WTC11 (cell line): Measurements from ENCODE around the gene PUS10. TPM values are rescaled to one million over a fixed set of nuclear protein-coding genes. Genes with fewer than 3 reads are reported as not detected.
A peak's percentile ranks its signal among the peaks of the same experiment; 100 is the strongest.

ENCODE experiments used
- ATAC-seq: fragments of 200-7000 bp; cut with Tn5 transposase; 2 replicates; pipeline ENCODE4 v1.10.0; 2021; ENCODE audit warnings: mild to moderate bottlenecking, moderate library complexity
- CTCF ChIA-PET: fragments of 300-600 bp; sonication (Branson Sonifier 250); formaldehyde crosslinking; loops from one replicate; lab custom pipeline; 2021; ENCODE audit warnings: antibody characterized with exemption; lab: Charles Lee
- POLR2A ChIA-PET: fragments of 350-600 bp; sonication (Branson Sonifier 250); formaldehyde crosslinking; loops from one replicate; lab custom pipeline; 2021; ENCODE audit warnings: antibody characterized with exemption; lab: Charles Lee
- DNase-seq: peaks from one replicate; pipeline ENCODE4 v3.0.0; 2021; ENCODE audit warnings: low spot score
- H3K27ac Mint-ChIP-seq: 2 replicates; pipeline ENCODE4 v1.8.0; 2021; ENCODE audit warnings: mixed read lengths
- H3K27me3 Mint-ChIP-seq: 2 replicates; pipeline ENCODE4 v1.8.0; 2021; ENCODE audit warnings: low read depth, mild to moderate bottlenecking, moderate library complexity, mixed read lengths
- H3K36me3 Mint-ChIP-seq: 2 replicates; pipeline ENCODE4 v1.8.0; 2021; ENCODE audit warnings: mixed read lengths
- H3K4me1 Mint-ChIP-seq: 2 replicates; pipeline ENCODE4 v1.8.0; 2022; ENCODE audit warnings: mixed read lengths
- H3K4me3 Mint-ChIP-seq: 2 replicates; pipeline ENCODE4 v1.8.0; 2021; ENCODE audit warnings: mild to moderate bottlenecking, moderate library complexity, mixed read lengths
- H3K9me3 Mint-ChIP-seq: 2 replicates; pipeline ENCODE4 v1.8.0; 2021; ENCODE audit warnings: mixed read lengths
- CBFB ChIP-seq: sonication (generic); formaldehyde crosslinking; IDR thresholded peaks from 2 replicates; pipeline ENCODE4 v1.8.1; 2022; ENCODE audit warnings: mild to moderate bottlenecking, low read depth, missing genetic modification reagents
- E2F1 ChIP-seq: sonication (generic); formaldehyde crosslinking; IDR thresholded peaks from 2 replicates; pipeline ENCODE4 v1.8.0; 2022; ENCODE audit warnings: mild to moderate bottlenecking, missing genetic modification reagents
- ELF4 ChIP-seq: sonication (generic); formaldehyde crosslinking; IDR thresholded peaks from 2 replicates; pipeline ENCODE4 v1.8.1; 2022; ENCODE audit warnings: low read depth, mild to moderate bottlenecking, moderate library complexity, missing genetic modification reagents
- ESRRA ChIP-seq: sonication (generic); formaldehyde crosslinking; IDR thresholded peaks from 2 replicates; pipeline ENCODE4 v1.8.1; 2022; ENCODE audit warnings: mild to moderate bottlenecking, missing genetic modification reagents, borderline replicate concordance
- FOXP1 ChIP-seq: sonication (generic); formaldehyde crosslinking; IDR thresholded peaks from 2 replicates; pipeline ENCODE4 v1.8.0; 2022; ENCODE audit warnings: missing genetic modification reagents, mild to moderate bottlenecking, moderate library complexity, borderline replicate concordance
- FOXP4 ChIP-seq: sonication (generic); formaldehyde crosslinking; IDR thresholded peaks from 2 replicates; pipeline ENCODE4 v1.8.0; 2022; ENCODE audit warnings: mild to moderate bottlenecking, missing genetic modification reagents
- GABPB1 ChIP-seq: sonication (generic); formaldehyde crosslinking; IDR thresholded peaks from 2 replicates; pipeline ENCODE4 v1.8.1; 2023; ENCODE audit warnings: mild to moderate bottlenecking, missing genetic modification reagents
- KAT7 ChIP-seq: sonication (generic); formaldehyde crosslinking; IDR thresholded peaks from 2 replicates; pipeline ENCODE4 v1.8.1; 2023; ENCODE audit warnings: missing genetic modification reagents, mild to moderate bottlenecking, borderline replicate concordance
- NFYB ChIP-seq: sonication (generic); formaldehyde crosslinking; conservative IDR thresholded peaks from 2 replicates; pipeline ENCODE4 v1.8.0; 2022; ENCODE audit warnings: low read depth, missing genetic modification reagents
- SMAD4 ChIP-seq: sonication (generic); formaldehyde crosslinking; IDR thresholded peaks from 2 replicates; pipeline ENCODE4 v1.8.0; 2022; ENCODE audit warnings: mild to moderate bottlenecking, missing genetic modification reagents
- ZNF423 ChIP-seq: fragments of 250-450 bp; sonication (Bioruptor Pico); IDR thresholded peaks from 2 replicates; pipeline ENCODE4 v2.1.2; 2022; ENCODE audit warnings: mild to moderate bottlenecking, moderate library complexity
- ZNF671 ChIP-seq: fragments of 250-450 bp; sonication (Bioruptor Pico); IDR thresholded peaks from 2 replicates; pipeline ENCODE4 v1.8.0; 2021; ENCODE audit warnings: mild to moderate bottlenecking
- total RNA-seq: library from RNA; stranded (reverse); gene quantifications from 3 replicates; pipeline ENCODE4 v1.2.3, GENCODE V29; 2021
- TF ChIP-seq, protein P1 (sequence below): sonication (generic); formaldehyde crosslinking; IDR thresholded peaks from 2 replicates; pipeline ENCODE4 v1.8.1; 2022; ENCODE audit warnings: mild to moderate bottlenecking, moderate library complexity, missing genetic modification reagents
- TF ChIP-seq, protein P2 (sequence below): sonication (generic); formaldehyde crosslinking; IDR thresholded peaks from 2 replicates; pipeline ENCODE4 v1.8.1; 2022; ENCODE audit warnings: low read depth, missing genetic modification reagents, borderline replicate concordance
- TF ChIP-seq, protein P3 (sequence below): sonication (generic); formaldehyde crosslinking; conservative IDR thresholded peaks from 2 replicates; pipeline ENCODE4 v1.8.1; 2023; ENCODE audit warnings: mild to moderate bottlenecking, low read depth, missing genetic modification reagents, moderate library complexity
- TF ChIP-seq, protein P4 (sequence below): sonication (generic); formaldehyde crosslinking; IDR thresholded peaks from 2 replicates; pipeline ENCODE4 v1.8.0; 2023; ENCODE audit warnings: missing genetic modification reagents, mild to moderate bottlenecking, borderline replicate concordance
- TF ChIP-seq, protein P5 (sequence below): sonication (generic); formaldehyde crosslinking; IDR thresholded peaks from 2 replicates; pipeline ENCODE4 v1.8.1; 2022; ENCODE audit warnings: low read depth, mild to moderate bottlenecking, moderate library complexity, missing genetic modification reagents, borderline replicate concordance

Gene PUS10
- total RNA-seq, 1 experiment from 2014 or later, result 2.9 TPM

- TF ChIP-seq SMAD4 (CRISPR knock-in tag) (no peak), E2F1 (CRISPR knock-in tag) (no peak), ZNF671 (no peak)
- TF ChIP-seq, protein P1, sequence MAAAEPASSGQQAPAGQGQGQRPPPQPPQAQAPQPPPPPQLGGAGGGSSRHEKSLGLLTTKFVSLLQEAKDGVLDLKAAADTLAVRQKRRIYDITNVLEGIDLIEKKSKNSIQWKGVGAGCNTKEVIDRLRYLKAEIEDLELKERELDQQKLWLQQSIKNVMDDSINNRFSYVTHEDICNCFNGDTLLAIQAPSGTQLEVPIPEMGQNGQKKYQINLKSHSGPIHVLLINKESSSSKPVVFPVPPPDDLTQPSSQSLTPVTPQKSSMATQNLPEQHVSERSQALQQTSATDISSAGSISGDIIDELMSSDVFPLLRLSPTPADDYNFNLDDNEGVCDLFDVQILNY (CRISPR knock-in tag), result peak; percentile 17; the same call in 1 of the 2 replicates
- TF ChIP-seq, protein P2, sequence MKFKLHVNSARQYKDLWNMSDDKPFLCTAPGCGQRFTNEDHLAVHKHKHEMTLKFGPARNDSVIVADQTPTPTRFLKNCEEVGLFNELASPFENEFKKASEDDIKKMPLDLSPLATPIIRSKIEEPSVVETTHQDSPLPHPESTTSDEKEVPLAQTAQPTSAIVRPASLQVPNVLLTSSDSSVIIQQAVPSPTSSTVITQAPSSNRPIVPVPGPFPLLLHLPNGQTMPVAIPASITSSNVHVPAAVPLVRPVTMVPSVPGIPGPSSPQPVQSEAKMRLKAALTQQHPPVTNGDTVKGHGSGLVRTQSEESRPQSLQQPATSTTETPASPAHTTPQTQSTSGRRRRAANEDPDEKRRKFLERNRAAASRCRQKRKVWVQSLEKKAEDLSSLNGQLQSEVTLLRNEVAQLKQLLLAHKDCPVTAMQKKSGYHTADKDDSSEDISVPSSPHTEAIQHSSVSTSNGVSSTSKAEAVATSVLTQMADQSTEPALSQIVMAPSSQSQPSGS (CRISPR knock-in tag), result no peak
- TF ChIP-seq, protein P3, sequence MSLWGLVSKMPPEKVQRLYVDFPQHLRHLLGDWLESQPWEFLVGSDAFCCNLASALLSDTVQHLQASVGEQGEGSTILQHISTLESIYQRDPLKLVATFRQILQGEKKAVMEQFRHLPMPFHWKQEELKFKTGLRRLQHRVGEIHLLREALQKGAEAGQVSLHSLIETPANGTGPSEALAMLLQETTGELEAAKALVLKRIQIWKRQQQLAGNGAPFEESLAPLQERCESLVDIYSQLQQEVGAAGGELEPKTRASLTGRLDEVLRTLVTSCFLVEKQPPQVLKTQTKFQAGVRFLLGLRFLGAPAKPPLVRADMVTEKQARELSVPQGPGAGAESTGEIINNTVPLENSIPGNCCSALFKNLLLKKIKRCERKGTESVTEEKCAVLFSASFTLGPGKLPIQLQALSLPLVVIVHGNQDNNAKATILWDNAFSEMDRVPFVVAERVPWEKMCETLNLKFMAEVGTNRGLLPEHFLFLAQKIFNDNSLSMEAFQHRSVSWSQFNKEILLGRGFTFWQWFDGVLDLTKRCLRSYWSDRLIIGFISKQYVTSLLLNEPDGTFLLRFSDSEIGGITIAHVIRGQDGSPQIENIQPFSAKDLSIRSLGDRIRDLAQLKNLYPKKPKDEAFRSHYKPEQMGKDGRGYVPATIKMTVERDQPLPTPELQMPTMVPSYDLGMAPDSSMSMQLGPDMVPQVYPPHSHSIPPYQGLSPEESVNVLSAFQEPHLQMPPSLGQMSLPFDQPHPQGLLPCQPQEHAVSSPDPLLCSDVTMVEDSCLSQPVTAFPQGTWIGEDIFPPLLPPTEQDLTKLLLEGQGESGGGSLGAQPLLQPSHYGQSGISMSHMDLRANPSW (CRISPR knock-in tag), result no peak
Observed at GRCh38 chr2:61017556-61018317, at the start of gene PUS10, which contains the start of gene PEX13 (continued).

DNA sequence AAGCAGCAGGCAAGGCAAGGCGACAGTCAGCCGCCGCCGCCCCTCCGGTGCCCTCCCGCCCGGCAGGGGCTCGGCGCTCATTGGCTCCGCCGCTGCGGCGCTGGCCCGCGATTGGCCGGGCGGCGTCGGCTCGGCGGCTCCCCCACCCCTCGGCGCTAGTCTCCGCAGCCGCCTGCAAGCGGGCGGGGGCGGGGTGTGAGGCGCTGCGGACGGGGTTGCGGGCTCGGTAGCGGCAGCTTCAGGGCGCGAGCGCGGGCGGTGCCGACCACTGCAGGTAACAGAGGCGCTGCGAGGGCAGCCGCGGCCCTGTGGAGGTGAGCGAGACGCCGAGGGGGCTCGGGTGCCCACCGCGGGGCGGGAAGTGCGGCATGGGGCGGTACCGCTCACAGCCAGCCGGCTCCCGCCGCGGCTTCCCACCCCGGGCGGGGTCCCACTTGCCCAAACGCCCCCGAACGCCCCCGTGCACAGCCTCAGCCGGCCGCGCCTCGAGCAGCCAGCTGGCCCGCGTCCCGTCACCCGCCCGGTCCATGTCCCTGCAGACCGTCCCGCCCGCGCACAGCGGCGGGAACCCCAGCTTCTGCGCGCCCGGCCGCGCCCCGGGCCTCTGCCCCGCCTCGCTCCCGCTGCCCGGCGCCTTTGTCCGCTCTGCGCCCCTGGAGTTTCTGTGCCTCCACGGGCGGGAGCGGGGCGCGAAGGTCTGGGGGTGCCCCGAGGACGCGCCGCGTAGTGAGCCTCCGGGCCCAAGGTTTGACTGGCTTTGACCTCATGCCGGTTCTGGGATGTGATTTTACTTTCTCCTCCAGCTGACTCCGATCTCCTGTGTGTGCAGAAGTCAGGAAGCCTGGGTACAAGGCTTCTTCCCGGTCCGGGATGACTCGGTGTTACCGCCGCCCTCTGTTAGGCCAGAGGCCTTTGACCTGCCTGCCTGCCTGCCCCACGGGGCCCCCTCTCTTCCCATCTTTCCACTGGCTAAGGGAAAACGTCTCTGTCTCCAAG, 48.0 kb upstream of the PUS10 start, which contains the start of gene SANBR:
TSS of gene SANBR (plus strand) at position 158 of the 996 bp plus-strand sequence. CDS start 4,480 bp downstream, outside the sequence.
- CTCF ChIA-PET, result interaction anchor here (1.1 kb wide), 1 partner anchor 79 kb away, joined by 3 read pairs; no protein-coding TSS in a partner anchor
- peak within 1 kb of the TSS; percentile 83 for H3K27ac Mint-ChIP-seq
- H3K9me3 Mint-ChIP-seq, result no peaks in the 10 kb centered on the region
- DNase-seq (peak; percentile 87), ATAC-seq (peak; percentile 96)
- no peaks in the 10 kb centered on the region; the same call in 1 of the 2 replicates for H3K27me3 Mint-ChIP-seq
- peak within 1 kb of the TSS; percentile 94 for H3K4me3 Mint-ChIP-seq
- peaks cover 7% of the 10 kb centered on the region for H3K4me1 Mint-ChIP-seq
- POLR2A ChIA-PET, result interaction anchor here (1.2 kb wide), 1 partner anchor 79 kb away, joined by 4 read pairs; no protein-coding TSS in a partner anchor
- 0 out of 2 replicates have a peak, but pooled peaks cover 3% of the 10 kb centered on the region for H3K36me3 Mint-ChIP-seq
- TF ChIP-seq KAT7 (CRISPR knock-in tag), result peak; percentile 62; the same call in 1 of the 2 replicates
- TF ChIP-seq ESRRA (CRISPR knock-in tag), result peak; percentile 55; the same call in 1 of the 2 replicates
- TF ChIP-seq FOXP4 (CRISPR knock-in tag), result peak; percentile 26; the same call in 1 of the 2 replicates
- TF ChIP-seq FOXP1 (CRISPR knock-in tag), result peak; percentile 56
- TF ChIP-seq ZNF423 (CRISPR knock-in tag), result 0 out of 2 replicates have a peak, but pooled peaks have one; percentile 27
- TF ChIP-seq, protein P4, sequence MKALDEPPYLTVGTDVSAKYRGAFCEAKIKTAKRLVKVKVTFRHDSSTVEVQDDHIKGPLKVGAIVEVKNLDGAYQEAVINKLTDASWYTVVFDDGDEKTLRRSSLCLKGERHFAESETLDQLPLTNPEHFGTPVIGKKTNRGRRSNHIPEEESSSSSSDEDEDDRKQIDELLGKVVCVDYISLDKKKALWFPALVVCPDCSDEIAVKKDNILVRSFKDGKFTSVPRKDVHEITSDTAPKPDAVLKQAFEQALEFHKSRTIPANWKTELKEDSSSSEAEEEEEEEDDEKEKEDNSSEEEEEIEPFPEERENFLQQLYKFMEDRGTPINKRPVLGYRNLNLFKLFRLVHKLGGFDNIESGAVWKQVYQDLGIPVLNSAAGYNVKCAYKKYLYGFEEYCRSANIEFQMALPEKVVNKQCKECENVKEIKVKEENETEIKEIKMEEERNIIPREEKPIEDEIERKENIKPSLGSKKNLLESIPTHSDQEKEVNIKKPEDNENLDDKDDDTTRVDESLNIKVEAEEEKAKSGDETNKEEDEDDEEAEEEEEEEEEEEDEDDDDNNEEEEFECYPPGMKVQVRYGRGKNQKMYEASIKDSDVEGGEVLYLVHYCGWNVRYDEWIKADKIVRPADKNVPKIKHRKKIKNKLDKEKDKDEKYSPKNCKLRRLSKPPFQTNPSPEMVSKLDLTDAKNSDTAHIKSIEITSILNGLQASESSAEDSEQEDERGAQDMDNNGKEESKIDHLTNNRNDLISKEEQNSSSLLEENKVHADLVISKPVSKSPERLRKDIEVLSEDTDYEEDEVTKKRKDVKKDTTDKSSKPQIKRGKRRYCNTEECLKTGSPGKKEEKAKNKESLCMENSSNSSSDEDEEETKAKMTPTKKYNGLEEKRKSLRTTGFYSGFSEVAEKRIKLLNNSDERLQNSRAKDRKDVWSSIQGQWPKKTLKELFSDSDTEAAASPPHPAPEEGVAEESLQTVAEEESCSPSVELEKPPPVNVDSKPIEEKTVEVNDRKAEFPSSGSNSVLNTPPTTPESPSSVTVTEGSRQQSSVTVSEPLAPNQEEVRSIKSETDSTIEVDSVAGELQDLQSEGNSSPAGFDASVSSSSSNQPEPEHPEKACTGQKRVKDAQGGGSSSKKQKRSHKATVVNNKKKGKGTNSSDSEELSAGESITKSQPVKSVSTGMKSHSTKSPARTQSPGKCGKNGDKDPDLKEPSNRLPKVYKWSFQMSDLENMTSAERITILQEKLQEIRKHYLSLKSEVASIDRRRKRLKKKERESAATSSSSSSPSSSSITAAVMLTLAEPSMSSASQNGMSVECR (CRISPR knock-in tag), result peak; percentile 61
- peak; percentile 55; the same call in 1 of the 2 replicates for TF ChIP-seq GABPB1 (CRISPR knock-in tag)
- TF ChIP-seq NFYB (CRISPR knock-in tag), result peak; percentile 90
- TF ChIP-seq CBFB (CRISPR knock-in tag), result no peak
- 0 out of 2 replicates have a peak, but pooled peaks have one; percentile 13 for TF ChIP-seq ELF4 (CRISPR knock-in tag)
- TF ChIP-seq, protein P5, sequence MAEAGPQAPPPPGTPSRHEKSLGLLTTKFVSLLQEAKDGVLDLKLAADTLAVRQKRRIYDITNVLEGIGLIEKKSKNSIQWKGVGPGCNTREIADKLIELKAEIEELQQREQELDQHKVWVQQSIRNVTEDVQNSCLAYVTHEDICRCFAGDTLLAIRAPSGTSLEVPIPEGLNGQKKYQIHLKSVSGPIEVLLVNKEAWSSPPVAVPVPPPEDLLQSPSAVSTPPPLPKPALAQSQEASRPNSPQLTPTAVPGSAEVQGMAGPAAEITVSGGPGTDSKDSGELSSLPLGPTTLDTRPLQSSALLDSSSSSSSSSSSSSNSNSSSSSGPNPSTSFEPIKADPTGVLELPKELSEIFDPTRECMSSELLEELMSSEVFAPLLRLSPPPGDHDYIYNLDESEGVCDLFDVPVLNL (CRISPR knock-in tag), result 0 out of 2 replicates have a peak, but pooled peaks have one; percentile 48
